ENCODE results near the gene WIPF1.
A peak's percentile ranks its signal among the peaks of the same experiment; 100 is the strongest.

Gene WIPF1, protein sequence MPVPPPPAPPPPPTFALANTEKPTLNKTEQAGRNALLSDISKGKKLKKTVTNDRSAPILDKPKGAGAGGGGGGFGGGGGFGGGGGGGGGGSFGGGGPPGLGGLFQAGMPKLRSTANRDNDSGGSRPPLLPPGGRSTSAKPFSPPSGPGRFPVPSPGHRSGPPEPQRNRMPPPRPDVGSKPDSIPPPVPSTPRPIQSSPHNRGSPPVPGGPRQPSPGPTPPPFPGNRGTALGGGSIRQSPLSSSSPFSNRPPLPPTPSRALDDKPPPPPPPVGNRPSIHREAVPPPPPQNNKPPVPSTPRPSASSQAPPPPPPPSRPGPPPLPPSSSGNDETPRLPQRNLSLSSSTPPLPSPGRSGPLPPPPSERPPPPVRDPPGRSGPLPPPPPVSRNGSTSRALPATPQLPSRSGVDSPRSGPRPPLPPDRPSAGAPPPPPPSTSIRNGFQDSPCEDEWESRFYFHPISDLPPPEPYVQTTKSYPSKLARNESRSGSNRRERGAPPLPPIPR

GRCh38 chr2:174597345-174598047, at the start of gene WIPF1:
TSS of gene WIPF1 (minus strand) at chr2:174597804. CDS start at chr2:174585573, 12,231 bp downstream.
- TF ChIP-seq POLR2A (IDR thresholded peaks at IDR 0.05; ENCODE audit: low read depth, low read length) = no peak
- DNase-seq (ENCODE audit: insufficient read length, low spot score) (peak; percentile 14), FAIRE-seq (peak; percentile 62)

DNA sequence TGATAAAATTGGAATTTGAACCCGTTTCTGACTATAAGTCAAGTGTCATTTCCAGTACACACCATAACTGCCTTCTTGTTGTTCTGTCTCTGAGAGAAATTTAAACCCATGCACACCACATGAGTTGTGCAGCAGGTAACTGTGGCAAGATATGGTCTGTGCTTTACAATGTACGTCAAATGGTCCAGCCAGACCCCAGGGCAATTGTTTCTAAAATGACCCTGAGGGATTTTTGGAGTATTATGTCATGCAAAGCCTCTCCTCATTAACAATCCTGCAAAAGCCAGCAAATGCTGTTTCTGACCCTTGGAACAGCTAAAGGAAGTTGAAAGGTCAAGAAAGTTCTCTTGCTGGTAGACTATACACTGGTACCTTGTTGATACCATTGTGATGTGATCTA, 47.7 kb upstream of the WIPF1 start:
- TF ChIP-seq POLR2A (IDR thresholded peaks at IDR 0.05; ENCODE audit: low read depth, low read length) = no peak
- DNase-seq (ENCODE audit: insufficient read length, low spot score) (no peak), FAIRE-seq (no peak)

DNA sequence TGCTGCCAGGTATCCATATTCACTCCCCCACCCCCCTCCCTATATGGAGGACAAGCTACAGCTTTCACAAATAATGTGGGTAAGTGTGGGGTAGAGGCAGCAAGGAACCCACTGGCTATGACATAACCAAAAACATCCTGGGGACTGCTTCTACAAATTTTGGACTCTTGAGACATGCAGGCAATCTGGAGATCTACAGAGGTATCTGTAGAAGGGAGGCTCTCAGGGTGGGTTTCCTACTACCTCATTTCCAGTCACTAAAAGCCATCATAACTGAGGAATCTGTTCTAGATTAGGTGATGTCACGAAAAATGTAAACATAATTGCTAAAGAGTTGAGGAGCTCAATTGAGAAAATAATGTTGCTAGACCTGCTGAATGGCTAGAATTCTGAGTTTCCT, 46.8 kb upstream of the WIPF1 start:
- no peak for FAIRE-seq
- no peak for TF ChIP-seq POLR2A (IDR thresholded peaks at IDR 0.05; ENCODE audit: low read depth, low read length)

DNA sequence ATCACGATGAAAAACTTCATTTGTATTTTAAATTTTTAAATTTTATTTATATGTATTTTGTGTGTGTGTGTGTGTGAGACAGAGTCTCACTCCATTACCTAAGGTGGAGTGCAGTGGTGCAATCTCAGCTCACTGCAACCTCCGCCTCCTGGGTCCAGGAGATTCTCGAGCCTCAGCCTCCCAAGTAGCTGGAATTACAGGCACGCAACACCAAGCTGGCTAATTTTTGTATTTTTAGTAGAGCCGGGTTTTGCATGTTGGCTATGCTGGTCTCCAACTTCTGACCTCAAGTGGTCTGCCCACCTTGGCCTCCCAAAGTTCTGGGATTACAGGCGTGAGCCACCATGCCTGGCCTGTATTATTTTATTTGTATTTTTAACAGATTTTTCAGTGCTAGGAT, 45.8 kb upstream of the WIPF1 start:
- FAIRE-seq = no peak
- DNase-seq (ENCODE audit: insufficient read length, low spot score) = no peak
- no peak for TF ChIP-seq POLR2A (IDR thresholded peaks at IDR 0.05; ENCODE audit: low read depth, low read length)

More for the DNA sequence above, 46.8 kb upstream of the WIPF1 start:
- no peak for DNase-seq (ENCODE audit: insufficient read length, low spot score)

DNA sequence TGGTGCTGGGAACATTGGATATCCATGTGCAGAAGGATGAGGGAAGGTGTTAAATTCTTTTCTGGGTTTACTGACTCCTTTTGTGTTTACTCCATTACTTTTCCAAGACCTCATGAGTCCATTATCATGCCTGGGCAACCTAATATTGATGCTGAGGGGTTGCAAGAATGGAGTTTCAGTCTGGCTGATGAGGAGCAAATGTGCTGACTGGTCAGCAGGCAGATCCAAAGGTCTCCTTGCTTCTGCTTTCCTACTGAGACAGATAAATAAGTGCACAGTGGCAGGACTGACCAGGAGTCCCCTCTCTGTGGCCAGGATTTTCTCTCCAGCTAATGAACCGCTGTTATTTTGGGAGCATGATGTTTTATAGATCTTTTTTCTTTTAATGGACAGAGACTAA, 43.6 kb upstream of the WIPF1 start:
- FAIRE-seq (no peak), DNase-seq (ENCODE audit: insufficient read length, low spot score) (no peak)
- no peak for TF ChIP-seq POLR2A (IDR thresholded peaks at IDR 0.05; ENCODE audit: low read depth, low read length)

- FAIRE-seq (no peak), DNase-seq (ENCODE audit: insufficient read length, low spot score) (no peak)
- TF ChIP-seq POLR2A (IDR thresholded peaks at IDR 0.05; ENCODE audit: low read depth, low read length) = no peak
These were observed 39.4 kb upstream of the WIPF1 start for GRCh38 chr2:174636987-174637386.

- no peak for TF ChIP-seq POLR2A (IDR thresholded peaks at IDR 0.05; ENCODE audit: low read depth, low read length)
- no peak for DNase-seq (ENCODE audit: insufficient read length, low spot score)
- FAIRE-seq = no peak
These were observed 38.3 kb upstream of the WIPF1 start for GRCh38 chr2:174635776-174636404.

- FAIRE-seq = no peak
- TF ChIP-seq POLR2A (IDR thresholded peaks at IDR 0.05; ENCODE audit: low read depth, low read length) = no peak
- no peak for DNase-seq (ENCODE audit: insufficient read length, low spot score)
These were observed 37.5 kb upstream of the WIPF1 start for GRCh38 chr2:174635015-174635593.

- DNase-seq (ENCODE audit: insufficient read length, low spot score) = no peak
- TF ChIP-seq POLR2A (IDR thresholded peaks at IDR 0.05; ENCODE audit: low read depth, low read length) = no peak
- no peak for FAIRE-seq
These were observed 36.8 kb upstream of the WIPF1 start for GRCh38 chr2:174634130-174635014.

- no peak for TF ChIP-seq POLR2A (IDR thresholded peaks at IDR 0.05; ENCODE audit: low read depth, low read length)
- DNase-seq (ENCODE audit: insufficient read length, low spot score) = no peak
- FAIRE-seq = no peak
These were observed 36.0 kb upstream of the WIPF1 start for GRCh38 chr2:174633623-174633930.

- no peak for TF ChIP-seq POLR2A (IDR thresholded peaks at IDR 0.05; ENCODE audit: low read depth, low read length)
- no peak for FAIRE-seq
- DNase-seq (ENCODE audit: insufficient read length, low spot score) = no peak
These were observed 35.4 kb upstream of the WIPF1 start for GRCh38 chr2:174632841-174633622.

Data from H54 (cell line).